Gastroesophageal sphincter (tissue), 3 donors: ENCODE results near the gene ASB10.

ENCODE experiments used
- EP300 ChIP-seq: sonication (generic); formaldehyde crosslinking; IDR thresholded peaks from one replicate; pipeline ENCODE4 v1.6.1; 2017; ENCODE audit warnings: antibody characterized with exemption, mild to moderate bottlenecking
- POLR2A ChIP-seq, 2 donors: fragments of 450-650 bp; IDR thresholded peaks; one replicate each; pipeline ENCODE4 v1.6.1; 2017; ENCODE audit warnings: antibody characterized with exemption in 2 of 2, mild to moderate bottlenecking in 2 of 2, moderate library complexity in 1 of 2
- POLR2AphosphoS5 ChIP-seq: sonication (generic); formaldehyde crosslinking; IDR thresholded peaks from one replicate; pipeline ENCODE4 v1.6.1; 2017; ENCODE audit warnings: antibody characterized with exemption
- TF ChIP-seq, protein P1 (sequence below), 4 experiments: fragments of 200-600 bp in 2 of 4; fragments of 450-650 bp in 2 of 4; sonication (generic) in 1 of 4; IDR thresholded peaks; one replicate each; pipeline ENCODE4 v1.5.1; 2017 to 2019; ENCODE audit warnings: antibody characterized with exemption in 4 of 4, mild to moderate bottlenecking in 2 of 4, moderate library complexity in 2 of 4

- TF ChIP-seq POLR2A (IDR thresholded peaks at IDR 0.05) = no peak
- TF ChIP-seq, protein P1, sequence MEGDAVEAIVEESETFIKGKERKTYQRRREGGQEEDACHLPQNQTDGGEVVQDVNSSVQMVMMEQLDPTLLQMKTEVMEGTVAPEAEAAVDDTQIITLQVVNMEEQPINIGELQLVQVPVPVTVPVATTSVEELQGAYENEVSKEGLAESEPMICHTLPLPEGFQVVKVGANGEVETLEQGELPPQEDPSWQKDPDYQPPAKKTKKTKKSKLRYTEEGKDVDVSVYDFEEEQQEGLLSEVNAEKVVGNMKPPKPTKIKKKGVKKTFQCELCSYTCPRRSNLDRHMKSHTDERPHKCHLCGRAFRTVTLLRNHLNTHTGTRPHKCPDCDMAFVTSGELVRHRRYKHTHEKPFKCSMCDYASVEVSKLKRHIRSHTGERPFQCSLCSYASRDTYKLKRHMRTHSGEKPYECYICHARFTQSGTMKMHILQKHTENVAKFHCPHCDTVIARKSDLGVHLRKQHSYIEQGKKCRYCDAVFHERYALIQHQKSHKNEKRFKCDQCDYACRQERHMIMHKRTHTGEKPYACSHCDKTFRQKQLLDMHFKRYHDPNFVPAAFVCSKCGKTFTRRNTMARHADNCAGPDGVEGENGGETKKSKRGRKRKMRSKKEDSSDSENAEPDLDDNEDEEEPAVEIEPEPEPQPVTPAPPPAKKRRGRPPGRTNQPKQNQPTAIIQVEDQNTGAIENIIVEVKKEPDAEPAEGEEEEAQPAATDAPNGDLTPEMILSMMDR (IDR thresholded peaks at IDR 0.05) = no peak
- TF ChIP-seq POLR2AphosphoS5 = no peak
- TF ChIP-seq EP300 = no peak
Observed at GRCh38 chr7:151207315-151207714, 20.3 kb upstream of the ASB10 start.
